ENCODE results near the gene CNBD2. TPM values are rescaled to one million over a fixed set of nuclear protein-coding genes. Genes with fewer than 3 reads are reported as not detected.

Gene CNBD2
- total RNA-seq (1 to 10 TPM; 7.8 to 8.2 TPM), polyA plus RNA-seq (1 to 10 TPM; 6.7 to 7.2 TPM)

DNA sequence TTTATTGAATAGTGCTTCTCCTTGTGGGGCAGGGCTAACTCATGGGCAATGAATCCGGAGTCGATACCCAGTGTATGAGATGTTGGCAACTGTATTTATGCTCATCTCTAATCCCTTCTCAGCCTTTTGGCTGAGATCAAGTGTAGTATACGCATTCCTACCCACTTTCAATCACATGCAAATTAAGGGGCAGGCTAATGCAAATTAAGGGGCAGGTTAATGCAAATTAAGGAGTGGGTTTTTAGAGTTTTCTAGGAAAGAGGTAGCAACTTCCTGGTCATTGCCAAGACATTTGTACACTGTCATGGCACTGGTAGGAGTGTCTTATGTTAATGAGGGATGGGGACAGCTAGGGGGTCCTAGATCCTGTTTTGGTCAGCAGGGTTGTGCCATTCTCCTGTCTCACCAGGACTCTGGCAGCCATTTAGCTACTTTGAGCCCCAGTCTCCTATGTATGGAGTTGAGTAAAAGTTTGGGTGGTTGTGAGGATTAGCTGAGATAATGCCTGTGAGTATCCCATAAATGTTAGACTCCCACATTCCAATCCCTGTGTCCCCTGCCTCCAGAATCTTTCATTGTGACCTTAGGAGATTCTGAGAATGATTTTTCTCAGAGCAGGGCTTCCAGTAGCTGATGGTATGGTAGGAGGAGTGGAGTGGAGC is at the start of gene CNBD2:
TSS of gene CNBD2 (plus strand) at position 612 of the 662 bp plus-strand sequence. CDS start 173 bp downstream, outside the sequence.
- intact Hi-C loops (cut with micrococcal nuclease) = no loop called here
- H3K27me3 ChIP-seq (ENCODE audit: insufficient read depth, low read length) = no peaks in the 10 kb centered on the region
- no peak for DNase-seq
- no peak within 1 kb of the TSS for H3K27ac ChIP-seq (ENCODE audit: low read depth, low read length)
- ChIA-PET POLR2A (ENCODE audit: partially characterized antibody) (interaction anchor here (2.3 kb wide), 1 partner anchor 14 kb away, joined by 7 read pairs; the partner anchor contains the start of gene SCAND1), CTCF (ENCODE audit: partially characterized antibody) (interaction anchor here (1.1 to 1.3 kb wide), 2 partner anchors 13 to 234 kb away, joined by 3 read pairs; partner anchors contain the start of gene SCAND1)
- H3K27me3 Mint-ChIP-seq = no peaks in the 10 kb centered on the region
- peaks cover 0 to 4% (median 2%) of the 10 kb centered on the region in 4 donors for H3K4me1 Mint-ChIP-seq
- no peaks in the 10 kb centered on the region for H3K9me3 ChIP-seq (ENCODE audit: control insufficient read depth in 1 of 2, low read length in 2 of 2)
- no peak within 1 kb of the TSS for H3K4me3 ChIP-seq (ENCODE audit: low read length in 2 of 2)
- H3K4me3 Mint-ChIP-seq = no peak within 1 kb of the TSS
- peaks cover 0 to 4% (median 0%) of the 10 kb centered on the region in 8 donors for H3K9me3 Mint-ChIP-seq
- H3K36me3 ChIP-seq (ENCODE audit: insufficient read depth, low read length) = no peaks in the 10 kb centered on the region
- H3K27ac Mint-ChIP-seq = no peak within 1 kb of the TSS
- no peaks in the 10 kb centered on the region for H3K36me3 Mint-ChIP-seq
- H3K4me1 ChIP-seq (ENCODE audit: insufficient read depth, low read length) = no peaks in the 10 kb centered on the region

DNA sequence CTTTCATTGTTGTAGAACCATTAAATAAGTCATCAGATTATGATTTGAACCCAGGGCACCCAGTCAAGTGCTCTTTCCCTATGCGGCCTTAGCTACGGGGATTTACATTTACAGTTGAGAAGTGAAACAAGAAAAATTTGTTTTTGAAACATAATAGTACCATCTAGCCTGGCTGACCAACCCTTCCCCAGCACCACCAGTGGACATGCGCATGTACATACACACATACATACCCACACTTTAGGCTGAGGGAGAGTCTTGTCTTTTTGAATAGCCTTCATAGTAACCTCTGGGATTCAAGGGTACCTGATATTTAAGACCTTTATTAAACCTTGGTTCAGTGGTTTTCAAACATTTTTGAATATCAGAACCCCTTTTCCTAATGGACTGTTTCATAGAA is 47.9 kb upstream of the CNBD2 start:
- Histone ChIP-seq H3K4me1 (ENCODE audit: insufficient read depth, low read length) (no peaks in the 10 kb centered on the region), H3K36me3 (ENCODE audit: insufficient read depth, low read length) (peaks cover 44% of the 10 kb centered on the region), H3K27me3 (ENCODE audit: insufficient read depth, low read length) (no peaks in the 10 kb centered on the region), H3K9me3 (ENCODE audit: control insufficient read depth in 1 of 2, low read length in 2 of 2) (no peaks in the 10 kb centered on the region), H3K4me3 (ENCODE audit: low read length in 2 of 2) (no peak overlapping the region), H3K27ac (ENCODE audit: low read depth, low read length) (no peak overlapping the region)
- intact Hi-C loops (cut with micrococcal nuclease) = no loop called here
- H3K27ac Mint-ChIP-seq = no peak overlapping the region
- H3K9me3 Mint-ChIP-seq = no peaks in the 10 kb centered on the region
- DNase-seq = no peak
- ChIA-PET CTCF (ENCODE audit: partially characterized antibody) (no interaction called here), POLR2A (ENCODE audit: partially characterized antibody) (no interaction called here)
- no peaks in the 10 kb centered on the region for H3K27me3 Mint-ChIP-seq
- peaks cover 0 to 4% (median 2%) of the 10 kb centered on the region in 4 donors for H3K4me1 Mint-ChIP-seq
- no peak overlapping the region for H3K4me3 Mint-ChIP-seq
- H3K36me3 Mint-ChIP-seq = peaks cover 23 to 54% of the 10 kb centered on the region in 2 donors

DNA sequence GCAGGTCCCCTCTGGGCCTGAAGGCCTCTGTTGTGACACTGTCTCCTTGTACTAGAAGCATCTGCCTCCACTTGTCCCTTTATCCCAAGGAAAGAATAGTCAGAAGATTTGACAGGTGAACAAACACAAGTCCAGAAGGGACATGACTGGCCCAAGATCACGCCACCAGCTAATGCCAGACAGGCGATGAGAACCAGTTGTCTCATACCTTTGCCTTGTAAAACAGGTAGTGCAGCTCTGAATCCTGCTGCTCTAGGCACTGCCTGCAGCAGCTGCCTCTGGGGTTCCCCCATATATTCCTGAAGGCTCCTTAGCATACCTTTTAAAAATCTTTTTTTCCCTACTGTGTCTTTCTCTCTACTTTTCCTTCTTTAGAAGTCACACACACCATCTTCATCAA is 39.1 kb upstream of the CNBD2 start:
- H3K27ac Mint-ChIP-seq = peak overlapping the region in 6 of 7 donors; percentile 7 to 37 (median 24)
- DNase-seq = no peak
- H3K36me3 Mint-ChIP-seq = peaks cover 51 to 64% of the 10 kb centered on the region in 2 donors
- no peaks in the 10 kb centered on the region for H3K9me3 Mint-ChIP-seq
- no peak overlapping the region for H3K27ac ChIP-seq (ENCODE audit: low read depth, low read length)
- peaks cover 0 to 14% (median 6%) of the 10 kb centered on the region in 4 donors for H3K4me1 Mint-ChIP-seq
- no peaks in the 10 kb centered on the region for H3K27me3 Mint-ChIP-seq
- intact Hi-C loops (cut with micrococcal nuclease) = no loop called here
- H3K4me3 ChIP-seq (ENCODE audit: low read length in 2 of 2) = no peak overlapping the region
- ChIA-PET CTCF (ENCODE audit: partially characterized antibody) (no interaction called here), POLR2A (ENCODE audit: partially characterized antibody) (interaction anchor here (1.1 kb wide), 1 partner anchor 25 kb away, joined by 3 read pairs; the partner anchor contains the start of gene SCAND1)
- H3K4me3 Mint-ChIP-seq = no peak overlapping the region
- no peaks in the 10 kb centered on the region for H3K4me1 ChIP-seq (ENCODE audit: insufficient read depth, low read length)
- H3K27me3 ChIP-seq (ENCODE audit: insufficient read depth, low read length) = no peaks in the 10 kb centered on the region
- H3K9me3 ChIP-seq (ENCODE audit: control insufficient read depth in 1 of 2, low read length in 2 of 2) = no peaks in the 10 kb centered on the region
- H3K36me3 ChIP-seq (ENCODE audit: insufficient read depth, low read length) = peaks cover 56% of the 10 kb centered on the region

DNA sequence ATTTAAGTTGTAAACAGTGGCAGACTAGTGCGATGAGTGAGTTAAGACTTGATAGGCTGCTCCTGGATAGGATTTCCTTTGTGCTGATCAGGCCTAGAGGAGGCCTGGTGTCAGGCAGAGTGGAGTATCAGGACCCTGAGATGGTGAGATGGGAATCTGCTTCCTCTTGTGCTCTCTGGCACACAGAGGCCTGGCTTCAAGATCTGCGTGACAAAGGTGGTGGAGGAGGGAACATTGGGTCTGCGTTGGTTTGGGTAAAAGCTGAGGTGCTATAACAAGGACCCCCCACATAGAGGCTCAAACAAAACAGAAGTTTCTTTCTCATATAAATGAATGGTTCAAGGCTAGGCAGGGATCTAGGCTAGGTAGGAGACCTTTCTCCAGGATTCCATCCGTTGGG is 34.3 kb upstream of the CNBD2 start:
- peaks cover 39 to 69% of the 10 kb centered on the region in 2 donors for H3K36me3 Mint-ChIP-seq

DNA sequence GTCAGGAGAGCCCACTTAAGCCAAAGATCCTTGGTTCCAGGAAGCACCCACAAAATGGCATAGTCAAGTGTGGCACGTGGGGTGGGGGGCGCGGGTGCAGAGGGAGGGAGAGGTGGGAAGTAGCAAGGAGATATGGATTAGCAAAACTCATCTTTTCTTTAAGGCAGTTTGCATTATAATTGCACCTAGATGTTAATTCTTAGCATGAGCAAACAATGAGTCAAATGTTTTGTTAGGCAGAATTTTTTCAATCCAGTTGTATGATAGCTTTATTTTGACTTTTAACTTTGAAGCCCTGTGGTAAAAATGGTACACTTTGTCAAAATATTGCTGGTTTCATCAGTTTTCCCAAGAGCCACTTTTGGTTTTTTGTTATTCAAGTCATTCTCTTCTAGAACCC is 29.1 kb upstream of the CNBD2 start:
- POLR2A ChIA-PET (ENCODE audit: partially characterized antibody) = interaction anchor here (1.8 kb wide), 1 partner anchor 14 kb away, joined by 10 read pairs; the partner anchor contains the start of gene SCAND1

More for the DNA sequence above, 34.3 kb upstream of the CNBD2 start:
- no peak for DNase-seq
- Mint-ChIP-seq H3K27ac (peak overlapping the region in 4 of 7 donors; percentile 9 to 66 (median 56)), H3K4me3 (no peak overlapping the region), H3K27me3 (no peaks in the 10 kb centered on the region), H3K9me3 (no peaks in the 10 kb centered on the region), H3K4me1 (peaks cover 0 to 17% (median 10%) of the 10 kb centered on the region in 4 donors)
- POLR2A ChIA-PET (ENCODE audit: partially characterized antibody) = interaction anchor here (1.6 kb wide), 1 partner anchor 8 kb away, joined by 5 read pairs; no protein-coding TSS in a partner anchor
- Histone ChIP-seq H3K4me3 (ENCODE audit: low read length in 2 of 2) (no peak overlapping the region), H3K9me3 (ENCODE audit: control insufficient read depth in 1 of 2, low read length in 2 of 2) (no peaks in the 10 kb centered on the region), H3K36me3 (ENCODE audit: insufficient read depth, low read length) (peaks cover 42% of the 10 kb centered on the region), H3K27ac (ENCODE audit: low read depth, low read length) (no peak overlapping the region), H3K27me3 (ENCODE audit: insufficient read depth, low read length) (no peaks in the 10 kb centered on the region), H3K4me1 (ENCODE audit: insufficient read depth, low read length) (no peaks in the 10 kb centered on the region)
- CTCF ChIA-PET (ENCODE audit: partially characterized antibody) = interaction anchor here (1.3 kb wide), 1 partner anchor 20 kb away, joined by 3 read pairs; the partner anchor contains the start of gene SCAND1
- intact Hi-C loops (cut with micrococcal nuclease) = no loop called here

DNA sequence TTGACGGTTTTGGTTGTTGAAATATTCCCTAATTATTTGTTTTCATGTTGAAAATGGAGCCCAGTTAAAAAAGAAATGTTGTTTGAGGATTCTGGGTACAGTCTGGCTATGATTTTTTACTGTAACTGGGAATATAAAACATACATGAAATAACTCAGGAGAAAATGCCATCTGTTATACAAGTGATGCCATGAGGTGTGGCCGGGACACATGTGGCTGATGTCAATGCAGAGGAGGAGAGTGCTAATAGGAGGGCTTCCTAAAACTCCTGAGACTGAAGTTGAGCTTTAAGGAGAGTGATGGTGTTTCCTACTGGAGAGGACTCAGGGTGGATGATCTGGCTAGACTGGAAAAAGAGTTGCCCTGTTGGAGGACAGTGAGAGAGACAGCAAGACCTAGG is 26.8 kb upstream of the CNBD2 start:
- intact Hi-C loops (cut with micrococcal nuclease) = no loop called here
- no peak overlapping the region for H3K4me3 Mint-ChIP-seq
- H3K36me3 ChIP-seq (ENCODE audit: insufficient read depth, low read length) = peaks cover 52% of the 10 kb centered on the region
- peak overlapping the region in 6 of 7 donors; percentile 18 to 61 (median 28) for H3K27ac Mint-ChIP-seq
- POLR2A ChIA-PET (ENCODE audit: partially characterized antibody) = interaction anchor here (2.8 kb wide), 1 partner anchor 12 kb away, joined by 16 read pairs; the partner anchor contains the start of gene SCAND1
- H3K9me3 ChIP-seq (ENCODE audit: control insufficient read depth in 1 of 2, low read length in 2 of 2) = no peaks in the 10 kb centered on the region
- H3K36me3 Mint-ChIP-seq = peaks cover 37 to 64% of the 10 kb centered on the region in 2 donors
- H3K27me3 ChIP-seq (ENCODE audit: insufficient read depth, low read length) = no peaks in the 10 kb centered on the region
- H3K27me3 Mint-ChIP-seq = no peaks in the 10 kb centered on the region
- H3K4me1 Mint-ChIP-seq = peaks cover 0 to 4% (median 2%) of the 10 kb centered on the region in 4 donors
- no peak overlapping the region for H3K27ac ChIP-seq (ENCODE audit: low read depth, low read length)
- DNase-seq = no peak
- no peak overlapping the region for H3K4me3 ChIP-seq (ENCODE audit: low read length in 2 of 2)
- CTCF ChIA-PET (ENCODE audit: partially characterized antibody) = interaction anchor here (2.1 kb wide), 1 partner anchor 13 kb away, joined by 19 read pairs; the partner anchor contains the start of gene SCAND1
- H3K4me1 ChIP-seq (ENCODE audit: insufficient read depth, low read length) = no peaks in the 10 kb centered on the region
- no peaks in the 10 kb centered on the region for H3K9me3 Mint-ChIP-seq

More for the DNA sequence above, 29.1 kb upstream of the CNBD2 start:
- Histone ChIP-seq H3K27ac (ENCODE audit: low read depth, low read length) (no peak overlapping the region), H3K9me3 (ENCODE audit: control insufficient read depth in 1 of 2, low read length in 2 of 2) (no peaks in the 10 kb centered on the region), H3K36me3 (ENCODE audit: insufficient read depth, low read length) (peaks cover 46% of the 10 kb centered on the region), H3K27me3 (ENCODE audit: insufficient read depth, low read length) (no peaks in the 10 kb centered on the region), H3K4me3 (ENCODE audit: low read length in 2 of 2) (no peak overlapping the region), H3K4me1 (ENCODE audit: insufficient read depth, low read length) (no peaks in the 10 kb centered on the region)
- CTCF ChIA-PET (ENCODE audit: partially characterized antibody) = interaction anchor here (2.1 kb wide), 1 partner anchor 15 kb away, joined by 10 read pairs; the partner anchor contains the start of gene SCAND1
- Mint-ChIP-seq H3K9me3 (no peaks in the 10 kb centered on the region), H3K36me3 (peaks cover 27 to 70% of the 10 kb centered on the region in 2 donors), H3K27me3 (no peaks in the 10 kb centered on the region), H3K4me1 (peaks cover 0 to 7% (median 2%) of the 10 kb centered on the region in 4 donors), H3K27ac (peak overlapping the region in 3 of 7 donors; percentile 13 to 78 (median 68)), H3K4me3 (no peak overlapping the region)
- no peak for DNase-seq
- intact Hi-C loops (cut with micrococcal nuclease) = no loop called here

DNA sequence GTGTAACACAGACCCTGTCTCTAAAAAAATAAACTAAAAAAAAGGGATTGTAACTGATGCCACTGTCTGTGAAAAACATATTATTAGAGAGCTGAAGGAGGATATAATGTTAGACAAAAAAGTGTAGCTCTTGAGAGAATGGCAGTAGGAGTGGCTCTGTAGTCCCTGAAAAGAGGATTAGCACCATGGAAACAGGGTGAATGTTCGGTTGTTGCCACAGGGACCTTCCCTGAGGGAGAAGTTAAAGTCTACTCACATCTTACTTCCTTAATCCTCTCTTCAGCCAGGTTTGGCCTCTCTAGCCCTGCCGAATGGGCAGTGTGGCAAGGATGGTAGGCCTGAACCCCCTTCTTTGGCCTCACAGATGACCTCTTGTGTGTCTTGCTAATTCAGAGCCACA is 26.1 kb upstream of the CNBD2 start:
- no peaks in the 10 kb centered on the region for H3K4me1 ChIP-seq (ENCODE audit: insufficient read depth, low read length)
- intact Hi-C loops (cut with micrococcal nuclease) = no loop called here
- Mint-ChIP-seq H3K4me3 (no peak overlapping the region), H3K36me3 (peaks cover 39 to 62% of the 10 kb centered on the region in 2 donors), H3K9me3 (no peaks in the 10 kb centered on the region), H3K27ac (peak overlapping the region in 5 of 7 donors; percentile 28 to 73 (median 48)), H3K4me1 (peaks cover 0 to 4% (median under 1%) of the 10 kb centered on the region in 4 donors), H3K27me3 (no peaks in the 10 kb centered on the region)
- CTCF ChIA-PET (ENCODE audit: partially characterized antibody) = interaction anchor here (2.1 kb wide), 1 partner anchor 12 kb away, joined by 19 read pairs; the partner anchor contains the start of gene SCAND1
- H3K27ac ChIP-seq (ENCODE audit: low read depth, low read length) = no peak overlapping the region
- H3K9me3 ChIP-seq (ENCODE audit: control insufficient read depth in 1 of 2, low read length in 2 of 2) = no peaks in the 10 kb centered on the region
- peaks cover 54% of the 10 kb centered on the region for H3K36me3 ChIP-seq (ENCODE audit: insufficient read depth, low read length)
- POLR2A ChIA-PET (ENCODE audit: partially characterized antibody) = interaction anchor here (0.6 to 2.8 kb wide), 2 partner anchors 11 to 1442 kb away, joined by 3 to 16 read pairs; partner anchors contain the start of gene SCAND1
- no peak for DNase-seq
- H3K4me3 ChIP-seq (ENCODE audit: low read length in 2 of 2) = no peak overlapping the region
- H3K27me3 ChIP-seq (ENCODE audit: insufficient read depth, low read length) = no peaks in the 10 kb centered on the region

Data from CD4-positive, alpha-beta memory T cell (primary cell).